ENCODE results near the gene SRPK3.

SRPK3 gene

GRCh38 chrX:153780678-153781427 is at the start of gene SRPK3:
TSS of gene SRPK3 (plus strand) at chrX:153781041. CDS start at chrX:153781087, 46 bp downstream.
- no peak for TF ChIP-seq CTCF (IDR thresholded peaks at IDR 0.05; ENCODE audit: control extremely low read depth, extremely low read depth, low read depth, missing control alignments)
- ChIA-PET POLR2A (no interaction called here), CTCF (interaction anchor here (1.6 kb wide), 1 partner anchor 9 kb away, joined by 3 read pairs; no protein-coding TSS in a partner anchor)
- no peak for DNase-seq (ENCODE audit: extremely low spot score)

- ChIA-PET CTCF (no interaction called here), POLR2A (no interaction called here)
- no peak for TF ChIP-seq CTCF (IDR thresholded peaks at IDR 0.05; ENCODE audit: control extremely low read depth, extremely low read depth, low read depth, missing control alignments)
- DNase-seq (ENCODE audit: extremely low spot score) = no peak
Measured at GRCh38 chrX:153731117-153731844, 49.6 kb upstream of the SRPK3 start.

GRCh38 chrX:153731845-153732215 is 49.0 kb upstream of the SRPK3 start:
- POLR2A ChIA-PET = no interaction called here
- DNase-seq (ENCODE audit: extremely low spot score) = no peak
- no peak for TF ChIP-seq CTCF (IDR thresholded peaks at IDR 0.05; ENCODE audit: control extremely low read depth, extremely low read depth, low read depth, missing control alignments)
- CTCF ChIA-PET = no interaction called here

GRCh38 chrX:153732401-153732800 is 48.4 kb upstream of the SRPK3 start:
- POLR2A ChIA-PET = no interaction called here
- no peak for TF ChIP-seq CTCF (IDR thresholded peaks at IDR 0.05; ENCODE audit: control extremely low read depth, extremely low read depth, low read depth, missing control alignments)
- CTCF ChIA-PET = no interaction called here
- DNase-seq (ENCODE audit: extremely low spot score) = no peak

GRCh38 chrX:153733651-153734240 is 47.1 kb upstream of the SRPK3 start:
- DNase-seq (ENCODE audit: extremely low spot score) = no peak
- ChIA-PET CTCF (no interaction called here), POLR2A (no interaction called here)
- TF ChIP-seq CTCF (IDR thresholded peaks at IDR 0.05; ENCODE audit: control extremely low read depth, extremely low read depth, low read depth, missing control alignments) = no peak

- CTCF ChIA-PET = no interaction called here
- no peak for DNase-seq (ENCODE audit: extremely low spot score)
- POLR2A ChIA-PET = no interaction called here
- no peak for TF ChIP-seq CTCF (IDR thresholded peaks at IDR 0.05; ENCODE audit: control extremely low read depth, extremely low read depth, low read depth, missing control alignments)
Measured at GRCh38 chrX:153734871-153735270, 46.0 kb upstream of the SRPK3 start.
